ENCODE measurements around the gene ID3.

Gene ID3

DNA sequence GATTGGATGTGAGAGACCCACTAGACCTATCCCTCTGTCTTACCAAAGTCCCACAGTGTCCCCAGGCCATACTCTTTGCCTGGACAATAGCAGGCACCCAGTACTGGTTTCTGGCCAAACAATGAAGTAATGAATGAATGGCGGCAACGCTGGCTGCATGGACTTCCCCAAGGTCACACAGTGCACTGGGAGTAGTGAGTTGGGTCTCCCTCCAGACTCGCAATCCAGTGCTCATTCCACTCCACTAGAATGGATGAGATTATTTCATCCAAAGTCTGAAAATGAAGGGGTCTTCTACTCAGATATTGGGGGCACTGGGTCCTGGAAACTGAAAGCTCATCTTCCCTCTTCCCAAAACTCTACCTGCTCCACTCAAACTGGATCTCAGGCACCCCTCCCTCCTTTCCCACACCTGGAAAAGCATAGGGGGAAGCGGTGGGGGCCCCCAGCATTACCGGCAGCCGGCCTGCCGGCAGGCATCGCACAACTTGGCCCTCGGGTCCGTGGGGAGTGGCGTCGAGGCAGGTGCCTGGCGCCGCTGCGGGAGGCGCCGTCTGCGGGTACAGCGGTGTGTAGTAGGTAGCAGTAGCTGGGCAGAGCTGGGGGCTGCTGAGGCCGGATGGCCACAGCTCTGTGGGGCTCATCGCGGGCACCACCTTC is 29.1 kb downstream of the ID3 start:
- in situ Hi-C loops (cut with MboI; ENCODE audit: low sequenced_read_pairs, unreplicated experiment), result no loop called here
- peak; percentile 49 for DNase-seq (ENCODE audit: low spot score)
- TF ChIP-seq, protein P1, sequence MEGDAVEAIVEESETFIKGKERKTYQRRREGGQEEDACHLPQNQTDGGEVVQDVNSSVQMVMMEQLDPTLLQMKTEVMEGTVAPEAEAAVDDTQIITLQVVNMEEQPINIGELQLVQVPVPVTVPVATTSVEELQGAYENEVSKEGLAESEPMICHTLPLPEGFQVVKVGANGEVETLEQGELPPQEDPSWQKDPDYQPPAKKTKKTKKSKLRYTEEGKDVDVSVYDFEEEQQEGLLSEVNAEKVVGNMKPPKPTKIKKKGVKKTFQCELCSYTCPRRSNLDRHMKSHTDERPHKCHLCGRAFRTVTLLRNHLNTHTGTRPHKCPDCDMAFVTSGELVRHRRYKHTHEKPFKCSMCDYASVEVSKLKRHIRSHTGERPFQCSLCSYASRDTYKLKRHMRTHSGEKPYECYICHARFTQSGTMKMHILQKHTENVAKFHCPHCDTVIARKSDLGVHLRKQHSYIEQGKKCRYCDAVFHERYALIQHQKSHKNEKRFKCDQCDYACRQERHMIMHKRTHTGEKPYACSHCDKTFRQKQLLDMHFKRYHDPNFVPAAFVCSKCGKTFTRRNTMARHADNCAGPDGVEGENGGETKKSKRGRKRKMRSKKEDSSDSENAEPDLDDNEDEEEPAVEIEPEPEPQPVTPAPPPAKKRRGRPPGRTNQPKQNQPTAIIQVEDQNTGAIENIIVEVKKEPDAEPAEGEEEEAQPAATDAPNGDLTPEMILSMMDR (IDR thresholded peaks at IDR 0.05; ENCODE audit: borderline replicate concordance, control extremely low read depth, extremely low read depth, insufficient read depth, missing control alignments), result no peak

DNA sequence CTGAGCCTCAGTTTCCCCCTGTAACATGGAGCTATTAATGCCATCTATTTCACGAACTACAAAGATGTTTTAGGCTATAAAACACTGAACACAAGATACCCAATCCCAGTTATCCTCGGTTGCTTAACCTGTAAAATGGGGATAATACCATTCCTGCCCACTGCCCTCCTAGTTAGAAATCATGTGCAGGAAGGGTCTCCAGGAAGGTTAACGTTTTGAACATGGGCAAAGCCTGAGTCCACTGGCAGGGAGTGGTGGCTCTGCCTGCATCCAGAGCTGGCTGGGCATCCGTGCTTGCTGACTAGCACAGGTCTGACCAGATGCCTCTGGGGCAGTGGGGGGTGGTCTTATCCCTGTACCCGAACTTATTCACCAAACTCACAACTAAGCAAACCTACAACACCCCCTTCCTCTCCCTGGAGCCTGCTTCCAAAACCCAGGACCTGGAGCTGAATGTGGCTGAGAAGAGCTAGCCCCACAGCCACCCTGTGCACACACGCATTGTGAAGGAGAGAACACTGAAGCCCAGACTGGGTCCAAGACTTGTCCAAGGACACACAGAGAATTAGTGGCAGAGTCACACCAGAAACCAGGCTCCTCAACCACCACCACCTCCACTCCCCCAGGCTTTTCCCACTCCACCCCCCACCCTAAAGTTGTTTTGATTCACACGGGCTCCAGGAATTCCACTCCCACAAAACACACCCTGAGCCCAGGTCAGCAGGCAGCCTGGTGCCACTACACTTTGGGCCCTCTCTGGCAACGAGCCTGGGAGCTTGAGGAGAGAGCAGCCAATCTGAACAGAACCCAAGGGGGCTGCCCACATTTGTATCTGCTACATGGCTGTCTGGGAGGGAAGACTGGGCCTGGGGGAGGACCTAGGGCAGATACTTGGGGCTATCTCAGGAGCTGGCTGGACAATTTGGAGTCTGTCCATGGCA is 29.9 kb downstream of the ID3 start:
- in situ Hi-C loops (cut with MboI; ENCODE audit: low sequenced_read_pairs, unreplicated experiment), result no loop called here
- DNase-seq (ENCODE audit: low spot score), result no peak
- TF ChIP-seq, protein P1 (IDR thresholded peaks at IDR 0.05; ENCODE audit: borderline replicate concordance, control extremely low read depth, extremely low read depth, insufficient read depth, missing control alignments), result no peak

DNA sequence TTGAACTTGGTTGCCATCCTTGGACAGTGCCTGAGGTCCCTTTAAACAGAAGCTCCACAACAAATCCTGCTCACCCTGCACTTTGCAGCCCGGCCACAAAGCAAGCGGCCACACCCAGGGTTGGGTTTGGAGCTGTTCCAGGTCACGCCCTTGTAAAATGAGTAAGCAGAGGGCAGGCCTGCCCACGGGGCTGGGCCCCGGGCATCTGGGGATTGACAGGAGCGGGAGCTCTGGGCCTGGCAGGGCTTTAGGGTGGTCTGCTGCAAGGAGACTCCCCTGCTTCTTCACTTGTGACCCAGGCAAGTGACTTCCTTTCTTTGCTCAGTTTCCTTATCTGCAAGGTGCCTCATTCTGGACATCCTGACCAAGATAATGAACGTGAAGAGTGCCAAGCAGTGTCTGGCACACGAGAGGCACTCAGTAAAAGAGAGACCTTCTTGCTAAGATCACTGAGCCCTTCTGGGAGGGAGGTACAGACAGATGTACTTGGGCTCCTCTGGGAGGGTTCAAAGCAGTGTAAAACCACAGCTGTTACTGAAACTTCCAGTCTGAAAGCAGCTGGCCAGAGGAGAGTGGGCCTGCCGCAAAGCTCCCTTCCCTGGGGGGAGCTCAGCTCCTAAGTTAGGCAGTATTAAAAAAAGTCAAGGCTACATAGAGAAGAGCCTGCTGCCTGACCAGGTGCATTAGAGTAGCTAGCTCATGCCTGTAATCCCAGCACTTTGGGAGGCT is 30.9 kb downstream of the ID3 start:
- TF ChIP-seq, protein P1 (IDR thresholded peaks at IDR 0.05; ENCODE audit: borderline replicate concordance, control extremely low read depth, extremely low read depth, insufficient read depth, missing control alignments), result no peak
- in situ Hi-C loops (cut with MboI; ENCODE audit: low sequenced_read_pairs, unreplicated experiment), result no loop called here
- peak; percentile 73 for DNase-seq (ENCODE audit: low spot score)

DNA sequence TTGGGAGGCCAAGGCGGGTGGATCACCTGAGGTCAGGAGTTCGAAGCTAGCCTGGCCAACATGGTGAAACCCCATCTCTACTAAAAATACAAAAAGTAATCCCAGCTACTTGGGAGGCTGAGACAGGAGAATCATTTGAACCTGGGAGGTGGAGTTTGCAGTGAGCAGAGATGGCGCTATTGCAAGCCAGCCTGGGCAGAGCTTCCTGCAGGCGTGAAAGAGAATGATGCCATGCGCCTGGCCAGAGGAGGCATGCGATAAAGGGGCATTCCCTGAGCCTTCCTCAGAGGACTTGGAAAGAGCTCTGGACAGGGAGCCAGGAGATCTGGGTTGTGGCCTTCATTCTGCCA is 31.4 kb downstream of the ID3 start:
- TF ChIP-seq, protein P1 (IDR thresholded peaks at IDR 0.05; ENCODE audit: borderline replicate concordance, control extremely low read depth, extremely low read depth, insufficient read depth, missing control alignments), result no peak
- in situ Hi-C loops (cut with MboI; ENCODE audit: low sequenced_read_pairs, unreplicated experiment), result no loop called here
- DNase-seq (ENCODE audit: low spot score), result no peak

DNA sequence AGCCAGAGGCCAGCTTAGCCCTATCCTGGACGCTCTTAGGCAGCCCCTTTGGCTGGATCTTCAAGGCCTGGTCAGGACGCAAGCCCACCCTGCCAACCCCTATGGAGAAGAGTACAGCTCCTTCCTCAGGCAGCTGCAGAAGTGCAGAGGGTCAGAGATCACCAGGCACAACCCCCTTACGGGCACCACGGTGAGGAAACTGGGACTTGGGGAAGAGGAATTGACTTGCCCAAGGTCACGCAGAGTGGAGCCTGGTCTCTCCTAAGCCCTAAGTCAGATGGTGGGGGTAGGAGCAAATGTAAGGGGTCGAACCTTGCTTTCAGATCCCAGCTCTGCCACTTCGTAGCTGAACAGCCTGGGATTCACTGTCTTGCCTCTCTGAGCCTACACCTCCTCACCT is 31.9 kb downstream of the ID3 start:
- in situ Hi-C loops (cut with MboI; ENCODE audit: low sequenced_read_pairs, unreplicated experiment), result no loop called here
- TF ChIP-seq, protein P1 (IDR thresholded peaks at IDR 0.05; ENCODE audit: borderline replicate concordance, control extremely low read depth, extremely low read depth, insufficient read depth, missing control alignments), result no peak
- no peak for DNase-seq (ENCODE audit: low spot score)

DNA sequence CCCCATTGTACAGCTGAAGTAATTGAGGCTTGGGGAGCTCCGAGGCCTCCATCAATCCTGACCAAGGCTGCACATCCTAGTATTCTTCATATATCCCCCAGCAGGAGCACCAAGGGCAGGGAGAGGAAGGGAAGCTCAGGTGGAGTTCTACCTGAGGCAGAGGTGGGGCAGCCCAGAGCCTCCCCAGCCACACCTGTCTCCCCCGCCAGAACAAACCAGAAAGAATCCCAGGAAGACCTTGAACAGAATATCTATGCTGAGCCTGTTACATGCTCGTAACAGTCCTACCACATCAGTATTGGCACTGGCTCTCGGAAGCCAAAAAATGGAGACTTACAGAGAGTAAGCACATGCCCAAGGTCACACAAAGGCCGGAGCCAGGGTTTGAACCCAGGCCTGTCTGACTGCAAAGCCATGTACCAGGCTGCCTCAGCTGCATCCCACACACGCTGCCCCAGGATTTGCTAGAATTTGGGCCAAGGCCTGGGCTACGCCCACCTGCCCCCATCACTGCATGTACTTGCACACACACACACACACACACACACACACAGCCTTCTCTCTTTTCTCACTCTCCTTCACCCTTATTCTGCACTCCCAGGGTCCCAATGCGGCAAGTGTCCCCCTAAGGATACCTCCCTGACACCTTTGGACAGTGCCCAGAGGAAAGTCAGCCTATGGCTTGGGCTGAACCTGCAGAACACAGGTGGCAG is 32.8 kb downstream of the ID3 start:
- TF ChIP-seq, protein P1 (IDR thresholded peaks at IDR 0.05; ENCODE audit: borderline replicate concordance, control extremely low read depth, extremely low read depth, insufficient read depth, missing control alignments), result no peak
- in situ Hi-C loops (cut with MboI; ENCODE audit: low sequenced_read_pairs, unreplicated experiment), result no loop called here
- no peak for DNase-seq (ENCODE audit: low spot score)
